NOMO-1 treated with DMSO at 0.1 percent for 48 hours (cell line): ENCODE results near the gene TBP.
"Not testable (repeated sequence)": the region's sequence is repeated elsewhere in the genome, so short reads cannot be mapped to it uniquely, and the experiment has no call there.

Source experiments
- DNase-seq: peaks from one replicate; lab custom pipeline; 2025; ENCODE audit not compliant: unreplicated experiment; lab: John Stamatoyannopoulos, UW

TBP gene

DNA sequence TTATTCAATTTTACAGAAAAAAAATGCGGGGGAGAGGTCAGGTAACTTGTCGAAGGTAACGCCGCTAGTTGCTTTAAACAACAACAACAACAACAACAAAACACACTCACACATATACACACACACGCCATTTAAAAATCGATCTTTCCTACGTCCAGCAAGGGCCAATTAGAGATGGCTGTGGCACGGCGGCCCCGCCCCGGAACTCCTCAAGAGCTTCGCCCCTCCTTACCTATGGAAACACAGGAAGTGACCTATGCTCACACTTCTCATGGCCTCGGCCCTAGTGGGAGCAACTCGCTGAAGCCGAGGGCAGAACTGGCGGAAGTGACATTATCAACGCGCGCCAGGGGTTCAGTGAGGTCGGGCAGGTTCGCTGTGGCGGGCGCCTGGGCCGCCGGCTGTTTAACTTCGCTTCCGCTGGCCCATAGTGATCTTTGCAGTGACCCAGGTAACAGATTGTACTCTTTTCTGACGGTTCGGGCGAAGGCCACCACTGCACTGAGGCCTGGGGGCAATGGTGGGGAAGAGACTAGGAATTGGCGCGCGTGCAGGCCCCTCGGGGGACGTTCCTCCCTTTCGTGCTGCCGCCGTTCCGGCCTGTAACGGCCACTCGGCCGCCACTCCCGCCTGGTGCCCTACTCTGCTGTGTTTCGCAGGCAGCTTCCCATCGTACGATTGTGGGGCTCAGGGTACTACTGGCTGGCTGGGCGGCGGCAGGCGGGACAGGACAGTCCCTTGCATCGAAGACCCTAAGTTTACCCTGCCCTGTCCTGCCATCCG, at the start of gene TBP:
TBP (plus strand) TSS at position 357 of the 783 bp plus-strand sequence. CDS start 2,661 bp downstream, outside the sequence.
- peak; percentile 98 for DNase-seq

DNA sequence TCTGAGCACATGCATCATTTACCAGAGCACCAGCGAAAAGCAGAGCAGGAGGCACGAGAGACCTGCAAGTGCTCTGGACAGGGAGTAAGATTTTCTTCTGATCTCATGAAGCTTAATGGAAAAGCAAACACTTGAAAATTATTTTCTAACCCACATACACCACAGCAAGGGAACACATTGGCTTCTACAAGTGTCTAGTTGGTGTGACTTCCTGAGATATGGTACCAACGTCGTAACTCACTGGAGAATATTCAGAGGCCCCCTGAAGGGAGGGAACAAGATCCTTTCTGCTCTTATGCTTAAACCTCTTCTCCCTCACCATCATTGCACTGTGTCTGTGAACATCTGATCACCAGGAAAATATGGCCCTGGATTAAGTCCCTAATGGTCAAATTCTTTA, 49.7 kb upstream of the TBP start:
- no peak for DNase-seq

DNA sequence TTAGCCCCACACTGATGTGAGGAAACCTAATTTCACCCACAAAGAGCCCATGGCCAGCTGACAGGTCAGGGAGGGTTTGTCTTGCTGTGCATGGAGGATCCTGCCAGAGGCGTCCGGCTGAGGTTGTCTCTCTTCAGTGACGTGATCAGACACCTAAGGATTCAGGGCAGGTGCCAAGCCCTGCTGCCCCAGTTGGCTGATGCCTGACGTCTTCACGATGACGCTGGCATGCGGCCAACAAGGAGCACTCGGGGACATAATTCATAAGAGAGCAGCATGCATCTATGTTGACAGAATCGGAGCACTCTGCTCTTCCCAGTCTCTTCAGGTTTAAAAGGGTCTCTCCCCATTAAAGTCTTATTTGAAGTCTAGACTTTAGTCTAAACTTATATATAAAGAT, 48.9 kb upstream of the TBP start:
- DNase-seq = no peak

DNA sequence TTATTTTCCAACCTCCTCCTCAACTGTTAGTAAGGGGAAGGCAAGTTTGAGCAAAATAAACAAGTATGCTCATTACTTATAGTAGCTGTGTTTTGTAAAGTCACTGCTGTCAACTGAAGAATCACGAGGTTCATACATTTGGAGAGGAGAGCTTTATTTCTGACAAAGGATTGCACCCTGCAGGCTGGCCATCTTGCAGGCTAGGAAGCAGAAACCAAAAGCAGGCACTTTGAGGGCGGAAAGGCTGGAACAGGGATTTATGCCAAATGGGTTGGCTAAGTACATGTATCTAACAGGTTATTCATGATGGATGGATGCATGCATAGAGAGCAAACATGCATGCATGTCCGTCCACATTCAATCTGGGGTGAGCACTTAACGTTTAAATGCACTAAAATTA, 47.7 kb upstream of the TBP start:
- no peak for DNase-seq

DNA sequence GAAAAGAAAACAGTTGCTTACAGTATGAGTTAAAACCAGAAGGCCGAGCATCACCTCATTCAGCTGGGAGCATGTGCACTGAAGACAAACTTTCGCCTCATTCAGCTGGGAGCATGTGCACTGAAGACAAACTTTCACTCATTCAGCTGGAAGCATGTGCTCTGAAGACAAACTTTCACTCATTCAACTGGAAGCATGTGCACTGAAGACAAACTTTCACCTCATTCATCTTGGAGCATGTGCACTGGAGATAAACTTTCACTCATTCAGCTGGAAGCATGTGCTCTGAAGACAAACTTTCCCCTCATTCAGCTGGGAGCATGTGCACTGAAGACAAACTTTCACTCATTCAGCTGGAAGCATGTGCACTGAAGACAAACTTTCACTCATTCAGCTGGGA, 46.4 kb upstream of the TBP start:
- DNase-seq = not testable (repeated sequence)

DNA sequence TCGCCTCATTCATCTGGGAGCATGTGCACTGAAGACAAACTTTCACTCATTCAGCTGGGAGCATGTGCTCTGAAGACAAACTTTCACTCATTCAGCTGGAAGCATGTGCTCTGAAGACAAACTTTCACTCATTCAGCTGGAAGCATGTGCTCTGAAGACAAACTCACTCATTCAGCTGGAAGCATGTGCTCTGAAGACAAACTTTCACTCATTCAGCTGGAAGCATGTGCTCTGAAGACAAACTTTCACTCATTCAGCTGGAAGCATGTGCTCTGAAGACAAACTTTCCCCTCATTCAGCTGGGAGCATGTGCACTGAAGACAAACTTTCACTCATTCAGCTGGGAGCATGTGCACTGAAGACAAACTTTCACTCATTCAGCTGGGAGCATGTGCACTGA, 45.9 kb upstream of the TBP start:
- not testable (repeated sequence) for DNase-seq

DNA sequence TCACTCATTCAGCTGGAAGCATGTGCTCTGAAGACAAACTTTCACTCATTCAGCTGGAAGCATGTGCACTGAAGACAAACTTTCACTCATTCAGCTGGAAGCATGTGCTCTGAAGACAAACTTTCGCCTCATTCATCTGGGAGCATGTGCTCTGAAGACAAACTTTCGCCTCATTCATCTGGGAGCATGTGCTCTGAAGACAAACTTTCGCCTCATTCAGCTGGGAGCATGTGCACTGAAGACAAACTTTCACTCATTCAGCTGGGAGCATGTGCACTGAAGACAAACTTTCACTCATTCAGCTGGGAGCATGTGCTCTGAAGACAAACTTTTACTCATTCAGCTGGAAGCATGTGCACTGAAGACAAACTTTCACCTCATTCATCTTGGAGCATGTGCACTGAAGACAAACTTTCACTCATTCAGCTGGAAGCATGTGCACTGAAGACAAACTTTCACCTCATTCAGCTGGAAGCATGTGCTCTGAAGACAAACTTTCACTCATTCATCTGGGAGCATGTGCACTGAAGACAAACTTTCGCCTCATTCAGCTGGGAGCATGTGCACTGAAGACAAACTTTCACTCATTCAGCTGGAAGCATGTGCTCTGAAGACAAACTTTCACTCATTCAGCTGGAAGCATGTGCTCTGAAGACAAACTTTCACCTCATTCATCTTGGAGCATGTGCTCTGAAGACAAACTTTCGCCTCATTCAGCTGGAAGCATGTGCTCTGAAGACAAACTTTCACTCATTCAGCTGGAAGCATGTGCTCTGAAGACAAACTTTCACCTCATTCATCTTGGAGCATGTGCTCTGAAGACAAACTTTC, 45.1 kb upstream of the TBP start:
- not testable (repeated sequence) for DNase-seq

DNA sequence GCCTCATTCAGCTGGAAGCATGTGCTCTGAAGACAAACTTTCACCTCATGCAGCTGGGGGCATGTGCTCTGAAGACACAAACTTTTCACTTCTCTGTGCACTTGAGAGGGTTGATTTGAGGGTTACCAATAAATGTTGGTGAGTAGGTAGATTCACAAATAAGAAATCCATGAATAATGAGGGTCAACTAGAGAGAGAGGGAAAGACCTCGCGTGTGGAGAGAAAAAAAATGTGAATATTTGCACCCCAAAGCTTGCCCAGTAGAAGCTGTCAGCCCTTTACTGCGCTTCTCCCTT, 44.5 kb upstream of the TBP start:
- DNase-seq = no peak

DNA sequence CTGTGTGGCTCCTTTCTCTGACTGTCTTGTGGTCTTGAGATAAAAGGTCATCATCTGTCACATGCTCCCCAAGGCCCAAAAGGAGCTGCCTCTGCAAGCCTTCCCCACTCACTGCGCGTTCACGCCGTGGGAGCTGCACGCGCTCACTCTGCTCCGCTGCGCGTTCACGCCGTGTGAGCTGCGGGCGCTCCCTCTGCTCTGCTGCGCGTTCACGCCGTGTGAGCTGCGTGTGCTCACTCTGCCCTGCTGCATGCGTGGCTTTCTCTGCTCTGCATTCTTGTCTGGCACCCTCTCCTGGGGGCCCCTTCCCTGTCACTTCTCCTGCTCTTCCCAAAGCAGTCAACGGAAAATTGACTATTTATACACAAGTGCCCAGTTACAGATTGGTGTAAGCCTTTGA, 43.5 kb upstream of the TBP start:
- no peak for DNase-seq

DNA sequence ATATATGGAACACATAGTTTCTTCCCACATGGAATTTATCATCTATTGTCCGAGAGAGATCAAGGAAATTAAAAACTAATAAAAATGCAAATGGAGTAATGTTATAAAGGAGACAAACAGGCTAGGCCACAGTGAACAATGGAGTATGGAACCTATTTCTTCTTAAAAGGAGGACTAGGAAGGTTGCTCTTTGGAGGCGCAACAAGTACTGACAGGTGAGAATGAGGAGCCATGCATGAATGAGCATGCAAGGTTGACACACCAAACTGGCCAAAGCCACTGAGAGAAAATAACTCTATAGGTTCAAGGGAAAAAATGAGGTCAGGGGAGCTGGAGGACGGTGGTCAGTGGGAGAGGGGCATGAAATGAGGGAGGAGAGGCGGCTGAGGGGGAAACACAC, 41.9 kb upstream of the TBP start:
- DNase-seq = no peak

DNA sequence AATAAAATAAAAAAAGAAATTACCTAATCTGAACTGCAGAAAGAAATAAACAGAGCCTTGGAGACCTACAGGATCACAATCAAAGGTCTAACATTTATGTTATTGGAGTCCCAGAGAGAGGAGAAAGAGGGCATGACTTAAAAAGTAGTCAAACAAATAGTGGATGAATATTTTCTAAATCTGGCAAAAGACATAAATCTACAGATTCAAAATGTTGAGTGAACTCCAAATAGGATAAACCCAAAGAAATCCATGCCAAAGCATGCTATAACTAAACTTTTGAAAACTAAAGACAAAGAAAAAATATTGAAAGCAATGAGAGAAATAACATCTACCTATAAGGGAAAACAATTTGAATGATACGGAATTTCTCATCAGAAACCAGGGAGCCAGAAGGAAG, 39.3 kb upstream of the TBP start:
- no peak for DNase-seq

DNA sequence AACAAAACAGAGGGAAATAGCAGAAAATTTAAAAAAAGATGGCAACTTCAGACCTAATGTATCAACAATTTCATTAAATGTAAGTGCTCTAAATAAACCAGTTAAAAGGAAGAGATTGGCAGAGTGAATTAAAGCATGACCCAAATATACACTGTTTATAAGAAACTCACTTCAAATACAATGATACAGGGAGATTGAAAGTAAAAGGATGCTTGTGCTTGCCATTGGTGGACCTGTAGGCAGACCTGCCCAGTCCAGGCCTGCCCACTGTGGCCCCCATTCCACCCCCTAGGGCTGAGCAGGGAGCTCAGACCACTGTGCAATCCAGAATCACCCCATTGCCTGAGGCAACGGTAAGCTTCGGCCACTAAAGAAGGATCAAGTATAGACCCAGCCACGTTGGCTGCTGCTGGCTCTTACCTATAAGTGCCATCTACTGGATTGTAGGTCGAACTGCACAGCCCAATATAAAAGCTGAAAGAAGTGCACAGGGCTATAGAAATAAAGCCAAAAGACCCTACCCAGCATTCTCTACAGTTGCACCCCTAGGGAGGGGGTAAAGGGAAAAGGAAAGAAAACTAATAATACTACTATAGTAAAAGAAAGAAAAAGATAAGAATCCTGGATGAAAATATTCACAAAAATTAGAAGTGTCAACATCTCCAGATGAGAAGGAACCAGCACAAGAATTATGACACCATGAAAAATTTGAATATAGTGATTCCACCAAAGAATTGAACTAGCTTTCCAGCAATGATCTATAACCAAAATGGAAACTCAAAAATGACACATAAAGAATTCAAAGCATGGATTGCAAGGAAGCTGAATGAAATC, 37.2 kb upstream of the TBP start:
- DNase-seq = peak; percentile 69

DNA sequence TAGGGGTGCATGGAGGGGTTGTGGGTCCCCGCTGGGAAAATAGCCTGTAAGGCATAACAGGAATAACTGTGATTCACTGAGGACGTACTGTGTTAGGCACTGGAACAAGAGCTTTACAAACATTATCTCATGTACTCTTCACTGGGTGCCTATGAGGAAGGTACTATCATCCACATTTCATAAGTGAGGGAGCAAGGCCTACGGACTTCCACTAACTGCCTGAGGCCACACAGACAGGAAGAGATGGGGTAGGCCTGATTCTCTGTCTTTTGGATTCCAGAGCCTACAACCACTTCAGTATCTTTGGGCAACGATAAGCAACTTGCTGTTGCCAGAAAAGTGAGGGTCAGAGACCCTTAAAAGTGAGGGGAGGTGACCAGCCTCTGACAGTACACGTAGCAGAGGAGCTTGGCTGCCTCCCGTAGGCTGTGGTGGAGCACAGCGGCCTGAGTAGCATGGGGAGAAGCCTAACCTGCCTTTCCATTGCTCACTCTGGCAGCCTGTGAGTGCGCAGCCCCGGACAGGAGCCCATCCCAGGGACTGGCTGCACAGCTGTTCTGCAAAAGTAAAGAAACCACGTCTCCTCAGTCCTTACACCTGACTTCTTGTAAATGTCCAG, 31.5 kb upstream of the TBP start:
- DNase-seq = no peak

DNA sequence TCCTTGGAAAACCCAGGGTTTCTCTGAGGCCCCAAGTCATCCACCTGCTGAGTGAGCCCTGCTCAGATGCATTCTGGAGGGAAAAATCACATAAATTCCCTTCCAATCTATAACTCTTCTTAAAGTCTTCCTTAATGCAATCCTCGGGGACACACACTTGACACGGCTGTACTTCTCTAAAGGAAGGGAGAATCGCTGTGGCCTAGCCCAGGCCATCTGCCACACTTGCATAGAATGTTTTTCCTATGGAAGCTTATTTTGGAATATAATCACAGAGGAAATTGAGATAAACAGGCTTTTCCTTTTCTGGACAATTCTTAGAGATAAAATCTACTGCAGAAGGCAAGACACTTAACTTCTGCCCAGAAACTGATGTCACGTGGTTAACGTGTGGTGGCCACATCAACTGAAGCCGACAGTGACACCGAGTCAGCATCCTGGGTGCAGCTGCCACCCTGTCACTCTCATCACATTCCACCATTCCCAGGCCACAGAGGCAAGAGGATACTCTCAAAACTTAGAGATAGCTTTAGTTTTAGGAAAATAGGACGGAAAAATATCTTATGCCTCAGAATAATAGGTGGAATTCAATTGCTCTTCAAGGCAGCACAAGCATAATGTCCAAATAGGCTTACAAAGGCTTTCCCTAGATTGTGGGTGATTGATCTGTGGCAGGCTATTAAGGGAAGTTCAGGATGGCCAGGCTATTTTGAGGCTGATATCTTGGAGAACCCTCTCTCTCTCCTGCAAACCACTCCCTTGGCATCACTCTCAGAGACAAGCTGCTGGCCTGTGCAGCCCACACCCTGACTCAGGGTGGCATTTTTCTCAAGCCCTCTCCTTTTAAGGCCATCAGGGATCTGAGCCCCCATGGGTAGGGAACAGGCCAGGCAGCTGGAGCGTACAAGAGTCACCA, 30.7 kb upstream of the TBP start:
- no peak for DNase-seq

DNA sequence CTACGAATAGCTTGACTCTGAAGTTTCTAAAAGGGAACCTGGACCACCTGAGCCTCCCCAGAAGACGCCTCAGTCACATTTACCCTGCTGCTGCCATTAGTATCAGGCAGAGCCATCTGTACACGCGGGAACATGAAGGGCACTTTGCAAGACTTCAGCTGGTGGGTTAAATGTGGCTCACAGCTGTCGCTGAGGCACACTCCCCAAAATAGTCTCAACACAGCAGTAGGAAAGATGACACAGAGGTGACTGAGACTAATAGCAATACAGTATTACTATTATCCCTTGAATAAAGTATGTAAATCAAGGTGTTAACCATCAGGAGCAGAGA, 30.0 kb upstream of the TBP start:
- no peak for DNase-seq

DNA sequence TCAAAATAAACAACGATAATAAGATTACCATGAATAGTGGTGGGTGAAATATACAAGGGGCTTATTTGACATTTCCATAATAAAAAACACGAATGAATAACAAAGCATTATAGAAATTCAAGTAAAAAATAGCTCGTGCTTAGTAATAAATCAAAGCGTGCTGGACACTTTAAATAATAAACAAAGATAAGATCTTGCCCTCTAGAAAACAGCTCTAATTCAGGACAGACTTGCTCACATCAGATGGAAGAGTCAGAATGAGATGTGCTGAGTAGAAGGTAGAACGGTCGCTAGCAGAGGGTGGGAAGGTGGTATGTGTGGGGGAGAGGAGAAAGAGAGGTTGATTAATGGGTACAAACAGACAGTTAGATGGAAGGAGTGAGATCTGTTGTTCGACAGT, 28.4 kb upstream of the TBP start:
- no peak for DNase-seq

DNA sequence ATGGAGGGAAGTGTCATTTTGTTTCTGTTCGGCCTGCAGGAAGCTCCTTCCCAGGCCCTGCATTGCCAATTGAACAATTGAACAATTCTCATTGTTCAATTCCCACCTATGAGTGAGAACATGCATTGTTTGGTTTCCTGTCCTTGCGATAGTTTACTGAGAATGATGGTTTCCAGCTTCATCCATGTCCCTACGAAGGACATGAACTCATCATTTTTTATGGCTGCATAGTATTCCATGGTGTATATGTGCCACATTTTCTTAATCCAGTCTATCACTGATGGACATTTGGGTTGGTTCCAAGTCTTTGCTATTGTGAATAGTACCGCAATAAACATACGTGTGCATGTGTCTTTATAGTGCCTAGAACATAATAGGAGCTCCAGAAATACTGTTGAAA, 26.2 kb upstream of the TBP start:
- DNase-seq = not testable (repeated sequence)

DNA sequence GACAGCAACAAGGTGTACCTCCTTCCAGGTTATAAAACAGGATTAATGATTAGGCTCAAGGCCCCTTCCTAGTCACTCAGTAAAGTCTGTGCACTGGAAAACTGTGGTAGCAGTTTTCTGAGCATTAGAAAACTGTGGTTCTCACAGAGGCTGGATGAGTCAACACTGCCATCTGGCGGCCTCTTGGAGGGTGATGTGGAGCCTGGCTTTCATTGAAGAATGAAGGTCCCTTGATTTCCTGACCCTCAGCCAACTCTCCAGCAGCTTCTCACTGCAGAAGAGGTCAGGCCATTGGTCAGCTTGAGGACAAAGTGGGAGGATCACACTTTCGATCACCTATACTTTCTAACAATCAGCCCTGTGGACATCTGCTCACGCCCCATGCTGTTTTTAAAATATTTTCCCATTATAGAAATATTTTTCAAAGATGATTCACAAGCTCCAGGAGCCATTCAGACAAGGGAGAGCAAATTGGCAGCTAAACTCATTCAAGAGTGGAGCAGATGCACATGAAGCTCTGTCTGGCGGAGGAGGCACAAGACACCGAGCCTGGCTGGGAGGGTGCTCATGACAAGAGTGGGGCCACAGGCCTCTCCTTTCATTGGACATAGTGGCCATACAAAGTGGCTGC, 24.2 kb upstream of the TBP start:
- peak; percentile 36 for DNase-seq

DNA sequence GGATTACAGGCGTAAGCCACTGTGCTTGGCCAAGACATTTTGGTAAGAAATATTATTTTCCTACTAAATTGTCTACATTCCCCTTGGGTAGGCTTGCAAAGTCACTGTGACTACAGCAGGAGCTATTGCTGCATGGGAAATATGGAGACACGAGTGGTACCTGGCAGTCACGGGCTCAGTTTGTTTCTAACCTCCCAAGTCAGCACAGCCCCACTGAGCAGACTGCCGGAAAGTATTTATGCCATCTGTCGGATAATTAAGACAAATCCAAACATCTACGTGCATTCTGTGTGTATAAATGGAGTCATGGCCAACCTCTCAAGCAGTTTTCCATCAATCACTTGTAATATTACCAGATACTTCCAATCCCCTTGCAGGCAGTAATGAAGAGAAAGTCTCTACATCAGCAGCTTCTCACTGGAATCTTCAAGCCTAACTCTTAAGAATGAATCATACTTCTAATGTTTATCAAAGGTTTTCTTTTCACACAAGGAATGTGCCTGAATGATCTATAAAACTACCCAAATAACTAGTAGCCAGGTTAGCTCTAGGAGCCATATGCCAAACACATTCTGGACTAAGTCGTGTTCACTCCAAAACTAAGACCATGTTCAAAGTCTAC, 21.2 kb upstream of the TBP start:
- no peak for DNase-seq
